ENCODE results near the gene DNAJC6.

DNA sequence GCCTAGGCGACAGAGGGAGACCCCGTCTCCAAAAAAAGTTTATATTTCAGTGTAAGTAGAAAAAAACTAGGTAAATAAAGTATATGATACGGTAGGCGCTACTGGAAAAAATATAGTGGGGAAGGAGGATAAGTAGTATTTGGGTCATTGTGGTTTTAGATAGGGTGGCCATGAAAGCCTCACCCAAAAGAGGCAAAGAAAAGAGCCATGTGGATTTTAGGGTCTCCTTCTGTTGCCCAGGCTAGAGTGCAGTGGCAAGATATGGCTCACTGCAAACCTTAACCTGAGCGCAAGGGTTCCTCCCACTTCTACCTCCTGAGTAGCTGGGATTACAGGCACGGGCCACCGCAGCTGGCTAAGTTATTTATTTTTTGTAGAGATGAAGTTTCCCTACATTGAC lies 128.3 kb downstream of the DNAJC6 start:
- TF ChIP-seq, protein P1, sequence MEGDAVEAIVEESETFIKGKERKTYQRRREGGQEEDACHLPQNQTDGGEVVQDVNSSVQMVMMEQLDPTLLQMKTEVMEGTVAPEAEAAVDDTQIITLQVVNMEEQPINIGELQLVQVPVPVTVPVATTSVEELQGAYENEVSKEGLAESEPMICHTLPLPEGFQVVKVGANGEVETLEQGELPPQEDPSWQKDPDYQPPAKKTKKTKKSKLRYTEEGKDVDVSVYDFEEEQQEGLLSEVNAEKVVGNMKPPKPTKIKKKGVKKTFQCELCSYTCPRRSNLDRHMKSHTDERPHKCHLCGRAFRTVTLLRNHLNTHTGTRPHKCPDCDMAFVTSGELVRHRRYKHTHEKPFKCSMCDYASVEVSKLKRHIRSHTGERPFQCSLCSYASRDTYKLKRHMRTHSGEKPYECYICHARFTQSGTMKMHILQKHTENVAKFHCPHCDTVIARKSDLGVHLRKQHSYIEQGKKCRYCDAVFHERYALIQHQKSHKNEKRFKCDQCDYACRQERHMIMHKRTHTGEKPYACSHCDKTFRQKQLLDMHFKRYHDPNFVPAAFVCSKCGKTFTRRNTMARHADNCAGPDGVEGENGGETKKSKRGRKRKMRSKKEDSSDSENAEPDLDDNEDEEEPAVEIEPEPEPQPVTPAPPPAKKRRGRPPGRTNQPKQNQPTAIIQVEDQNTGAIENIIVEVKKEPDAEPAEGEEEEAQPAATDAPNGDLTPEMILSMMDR (IDR thresholded peaks at IDR 0.05; ENCODE audit: insufficient read depth, low read length, poor library complexity, severe bottlenecking): no peak
- TF ChIP-seq EZH2phosphoT487 (conservative IDR thresholded peaks at IDR 0.05; ENCODE audit: low read length): no peak
